GM21367 (cell line): ENCODE measurements around the gene SPSB1.
A peak's percentile ranks its signal among the peaks of the same experiment; 100 is the strongest.

ENCODE experiments used
- ATAC-seq: cut with Tn5 transposase; IDR thresholded peaks from one replicate; pipeline ENCODE4 v1.9.1; 2021; ENCODE audit not compliant: unreplicated experiment

SPSB1 gene

GRCh38 chr1:9258629-9259028 lies 34.1 kb upstream of the SPSB1 start:
- ATAC-seq = no peak

- ATAC-seq = no peak
Measured at GRCh38 chr1:9260059-9260766, 32.5 kb upstream of the SPSB1 start.

GRCh38 chr1:9261496-9261895 lies 31.2 kb upstream of the SPSB1 start:
- ATAC-seq = no peak

GRCh38 chr1:9262096-9262986 lies 30.4 kb upstream of the SPSB1 start:
- ATAC-seq = no peak

- ATAC-seq = no peak
Measured at GRCh38 chr1:9263276-9263855, 29.3 kb upstream of the SPSB1 start.

GRCh38 chr1:9263984-9264872 lies 28.5 kb upstream of the SPSB1 start:
- ATAC-seq = no peak

GRCh38 chr1:9265037-9265436 lies 27.7 kb upstream of the SPSB1 start:
- no peak for ATAC-seq

- ATAC-seq = no peak
Measured at GRCh38 chr1:9265968-9266367, 26.7 kb upstream of the SPSB1 start.

GRCh38 chr1:9267352-9267686 lies 25.4 kb upstream of the SPSB1 start:
- no peak for ATAC-seq

- ATAC-seq = no peak
Measured at GRCh38 chr1:9267827-9268581, 24.7 kb upstream of the SPSB1 start.

- no peak for ATAC-seq
Measured at GRCh38 chr1:9269078-9269501, 23.6 kb upstream of the SPSB1 start.

- no peak for ATAC-seq
Measured at GRCh38 chr1:9269721-9270120, 23.0 kb upstream of the SPSB1 start.

GRCh38 chr1:9270290-9270883 lies 22.3 kb upstream of the SPSB1 start:
- no peak for ATAC-seq

GRCh38 chr1:9271283-9271682 lies 21.4 kb upstream of the SPSB1 start:
- no peak for ATAC-seq

- no peak for ATAC-seq
Measured at GRCh38 chr1:9271861-9272595, 20.7 kb upstream of the SPSB1 start.

GRCh38 chr1:9273177-9273576 lies 19.5 kb upstream of the SPSB1 start:
- no peak for ATAC-seq

- no peak for ATAC-seq
Measured at GRCh38 chr1:9275161-9275560, 17.5 kb upstream of the SPSB1 start.

- peak; percentile 77 for ATAC-seq
Measured at GRCh38 chr1:9275567-9276034, 17.1 kb upstream of the SPSB1 start.

- no peak for ATAC-seq
Measured at GRCh38 chr1:9278116-9278515, 14.6 kb upstream of the SPSB1 start.
